ENCODE results near the gene FIG4. TPM values are rescaled to one million over a fixed set of nuclear protein-coding genes. Genes with fewer than 3 reads are reported as not detected.

FIG4 gene
- total RNA-seq, 1 experiment from 2014 or later = 15.7 TPM

GRCh38 chr6:109759098-109759955 lies 68.2 kb downstream of the FIG4 start:
- BruUV-seq (replicated peaks) = no TSS peak
- Histone ChIP-seq H3K9ac (ENCODE audit: low read length) (no peak overlapping the region), H3K4me1 (ENCODE audit: control insufficient read depth in 1 of 2, insufficient read depth in 2 of 2, low read length in 2 of 2) (no peaks in the 10 kb centered on the region), H3K9me2 (ENCODE audit: insufficient read depth) (no peaks in the 10 kb centered on the region), H3K27ac (ENCODE audit: low read depth, low read length) (no peak overlapping the region), H2AFZ (ENCODE audit: low read depth, low read length, poor library complexity, severe bottlenecking) (no peak overlapping the region), H3K9me3 (ENCODE audit: control insufficient read depth in 1 of 2, insufficient read depth in 1 of 2, low read depth in 1 of 2, low read length in 2 of 2) (no peaks in the 10 kb centered on the region), H3K4me3 (replicated peaks in 1 of 2; ENCODE audit: low read depth in 1 of 2, low read length in 2 of 2) (no peak overlapping the region), H3K36me3 (ENCODE audit: control insufficient read depth in 1 of 2, insufficient read depth in 2 of 2, low read length in 2 of 2) (no peaks in the 10 kb centered on the region), H3K79me2 (ENCODE audit: insufficient read depth, low read length) (no peaks in the 10 kb centered on the region), H4K20me1 (ENCODE audit: insufficient read depth) (no peaks in the 10 kb centered on the region), H3K27me3 (ENCODE audit: insufficient read depth, low read length) (no peaks in the 10 kb centered on the region), H3K4me2 (ENCODE audit: low read length) (no peak overlapping the region)
- ATAC-seq (no peak), DNase-seq (ENCODE audit: low read depth, low spot score) (no peak)
- ChIA-PET POLR2A (no interaction called here), RAD21 (ENCODE audit: low non-redundant PET in 1 of 2, low total read pairs in 2 of 2, uncharacterized antibody in 2 of 2, unreplicated experiment in 2 of 2) (no interaction called here), CTCF (interaction anchor here (1.2 kb wide), 1 partner anchor 280 kb away, joined by 3 read pairs; no protein-coding TSS in a partner anchor)
- TF ChIP-seq ZBTB33 (IDR thresholded peaks at IDR 0.05; ENCODE audit: extremely low read depth, insufficient replicate concordance, low read length) = no peak
- TF ChIP-seq ZFX (IDR thresholded peaks at IDR 0.05) = no peak
- no peak for TF ChIP-seq REST (IDR thresholded peaks at IDR 0.05; ENCODE audit: low read depth)
- TF ChIP-seq YY1 (IDR thresholded peaks at IDR 0.05; ENCODE audit: extremely low read depth, insufficient replicate concordance, low read depth, low read length) = no peak
- no peak for TF ChIP-seq POLR2AphosphoS5 (IDR thresholded peaks at IDR 0.05; ENCODE audit: low read depth, low read length)
- no peak for TF ChIP-seq SP1 (IDR thresholded peaks at IDR 0.05; ENCODE audit: low read depth)
- no peak for TF ChIP-seq RAD21 (IDR thresholded peaks at IDR 0.05; ENCODE audit: low read depth)
- TF ChIP-seq ATF3 (IDR thresholded peaks at IDR 0.05) = no peak
- no peak for TF ChIP-seq CEBPB (IDR thresholded peaks at IDR 0.05; ENCODE audit: low read depth)
- no peak for TF ChIP-seq CBX3 (IDR thresholded peaks at IDR 0.05; ENCODE audit: low read depth)
- TF ChIP-seq MAX (IDR thresholded peaks at IDR 0.05) = no peak
- TF ChIP-seq CTCF (IDR thresholded peaks at IDR 0.05 in 2 of 3, conservative IDR thresholded peaks at IDR 0.05 in 1 of 3; ENCODE audit: borderline replicate concordance in 1 of 3, insufficient read depth in 1 of 3, low read depth in 2 of 3, low read length in 2 of 3) = no peak
- no peak for TF ChIP-seq EZH2phosphoT487 (IDR thresholded peaks at IDR 0.05; ENCODE audit: borderline replicate concordance)
- TF ChIP-seq JUND (IDR thresholded peaks at IDR 0.05) = no peak
- TF ChIP-seq POLR2A (IDR thresholded peaks at IDR 0.05; ENCODE audit: borderline replicate concordance, extremely low read depth, insufficient read depth, insufficient read length) = no peak
- TF ChIP-seq TCF7L2 (IDR thresholded peaks at IDR 0.05; ENCODE audit: borderline replicate concordance, extremely low read depth, insufficient read depth, insufficient read length) = no peak
- TF ChIP-seq SIN3A (IDR thresholded peaks at IDR 0.05; ENCODE audit: low read depth) = no peak
- intact Hi-C loops (cut with micrococcal nuclease) = no loop called here

All from HCT116 (cell line).